Measurements from ENCODE around the gene LRMDA. TPM values are rescaled to one million over a fixed set of nuclear protein-coding genes. Genes with fewer than 3 reads are reported as not detected.

The LRMDA gene
- total RNA-seq, 1 experiment from 2014 or later, result 4.8 TPM

DNA sequence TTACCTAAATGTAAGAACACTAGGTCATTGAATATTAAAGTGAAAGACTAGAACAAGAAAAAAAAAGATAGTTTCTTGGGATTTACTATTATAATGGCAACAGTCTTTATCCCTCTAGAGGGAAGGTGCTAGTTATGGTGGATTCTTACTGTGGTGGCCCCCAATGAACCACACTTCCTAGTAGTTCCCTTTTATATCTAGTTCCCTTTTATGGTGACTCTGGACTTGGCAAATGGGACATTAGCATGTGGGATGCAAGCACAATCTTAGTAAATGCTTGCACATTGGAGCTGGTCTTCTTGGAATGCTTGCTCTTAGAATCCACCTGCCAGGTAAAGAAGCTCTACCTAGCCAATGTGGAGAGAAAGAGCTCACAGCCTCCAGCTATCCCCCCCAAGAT lies 430.2 kb downstream of the LRMDA start:
- no peak overlapping the region for H3K4me3 ChIP-seq (replicated peaks in 1 of 2; ENCODE audit: low read depth in 1 of 2, low read length in 2 of 2)
- no peak overlapping the region for H3K9ac ChIP-seq (ENCODE audit: low read length)
- ChIA-PET POLR2A (no interaction called here), RAD21 (ENCODE audit: low non-redundant PET in 1 of 2, low total read pairs in 2 of 2, uncharacterized antibody in 2 of 2, unreplicated experiment in 2 of 2) (no interaction called here), CTCF (no interaction called here)
- H3K9me2 ChIP-seq (ENCODE audit: insufficient read depth), result no peaks in the 10 kb centered on the region
- no peaks in the 10 kb centered on the region for H3K9me3 ChIP-seq (ENCODE audit: control insufficient read depth in 1 of 2, insufficient read depth in 1 of 2, low read depth in 1 of 2, low read length in 2 of 2)
- BruUV-seq (replicated peaks), result no TSS peak
- no peaks in the 10 kb centered on the region for H3K4me1 ChIP-seq (ENCODE audit: control insufficient read depth in 1 of 2, insufficient read depth in 2 of 2, low read length in 2 of 2)
- H4K20me1 ChIP-seq (ENCODE audit: insufficient read depth), result no peaks in the 10 kb centered on the region
- DNase-seq (ENCODE audit: low read depth, low spot score) (no peak), ATAC-seq (no peak)
- H3K79me2 ChIP-seq (ENCODE audit: insufficient read depth, low read length), result no peaks in the 10 kb centered on the region
- TF ChIP-seq CBX3 (IDR thresholded peaks at IDR 0.05; ENCODE audit: low read depth) (no peak), FOSL1 (IDR thresholded peaks at IDR 0.05; ENCODE audit: low read depth) (no peak), EZH2phosphoT487 (IDR thresholded peaks at IDR 0.05; ENCODE audit: borderline replicate concordance) (no peak), SRF (IDR thresholded peaks at IDR 0.05; ENCODE audit: low read depth) (no peak), POLR2AphosphoS5 (IDR thresholded peaks at IDR 0.05; ENCODE audit: low read depth, low read length) (no peak), EZH2 (IDR thresholded peaks at IDR 0.05) (no peak), REST (IDR thresholded peaks at IDR 0.05; ENCODE audit: low read depth) (no peak), TCF7L2 (IDR thresholded peaks at IDR 0.05; ENCODE audit: borderline replicate concordance, extremely low read depth, insufficient read depth, insufficient read length) (no peak), ZBTB33 (IDR thresholded peaks at IDR 0.05; ENCODE audit: extremely low read depth, insufficient replicate concordance, low read length) (no peak), RAD21 (IDR thresholded peaks at IDR 0.05; ENCODE audit: low read depth) (no peak), POLR2A (IDR thresholded peaks at IDR 0.05; ENCODE audit: borderline replicate concordance, extremely low read depth, insufficient read depth, insufficient read length) (no peak)
- TF ChIP-seq, protein P1, sequence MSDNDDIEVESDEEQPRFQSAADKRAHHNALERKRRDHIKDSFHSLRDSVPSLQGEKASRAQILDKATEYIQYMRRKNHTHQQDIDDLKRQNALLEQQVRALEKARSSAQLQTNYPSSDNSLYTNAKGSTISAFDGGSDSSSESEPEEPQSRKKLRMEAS (IDR thresholded peaks at IDR 0.05), result no peak
- TF ChIP-seq, protein P2, sequence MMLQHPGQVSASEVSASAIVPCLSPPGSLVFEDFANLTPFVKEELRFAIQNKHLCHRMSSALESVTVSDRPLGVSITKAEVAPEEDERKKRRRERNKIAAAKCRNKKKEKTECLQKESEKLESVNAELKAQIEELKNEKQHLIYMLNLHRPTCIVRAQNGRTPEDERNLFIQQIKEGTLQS (IDR thresholded peaks at IDR 0.05), result no peak
- no peaks in the 10 kb centered on the region for H3K27me3 ChIP-seq (ENCODE audit: insufficient read depth, low read length)
- H3K36me3 ChIP-seq (ENCODE audit: control insufficient read depth in 1 of 2, insufficient read depth in 2 of 2, low read length in 2 of 2), result no peaks in the 10 kb centered on the region
- no peak overlapping the region for H2AFZ ChIP-seq (ENCODE audit: low read depth, low read length, poor library complexity, severe bottlenecking)
- no peak overlapping the region for H3K27ac ChIP-seq (ENCODE audit: low read depth, low read length)
- H3K4me2 ChIP-seq (ENCODE audit: low read length), result no peak overlapping the region
- intact Hi-C loops (cut with micrococcal nuclease), result no loop called here

All from HCT116 (cell line).